Nephron progenitor cell (in vitro differentiated cells): ENCODE data around the gene GLIPR2.
A peak's percentile ranks its signal among the peaks of the same experiment; 100 is the strongest.

Source experiments
- DNase-seq: peaks from one replicate; pipeline ENCODE4 v3.0.0; 2021
- H3K27ac Mint-ChIP-seq: 2 replicates; pipeline ENCODE4 v1.8.0; 2021; ENCODE audit warnings: mild to moderate bottlenecking, moderate library complexity, mixed read lengths
- H3K27me3 Mint-ChIP-seq: 2 replicates; pipeline ENCODE4 v1.8.0; 2021; ENCODE audit warnings: mild to moderate bottlenecking, low read depth, mixed read lengths; ENCODE audit not compliant: poor library complexity
- H3K36me3 Mint-ChIP-seq: 2 replicates; pipeline ENCODE4 v1.8.0; 2021; ENCODE audit warnings: low read depth, mixed read lengths
- H3K4me1 Mint-ChIP-seq: 2 replicates; pipeline ENCODE4 v1.8.0; 2021; ENCODE audit warnings: mixed read lengths
- H3K4me3 Mint-ChIP-seq: 2 replicates; pipeline ENCODE4 v1.8.0; 2021; ENCODE audit warnings: mild to moderate bottlenecking, moderate library complexity, mixed read lengths
- H3K9me3 Mint-ChIP-seq: 2 replicates; pipeline ENCODE4 v1.8.0; 2021; ENCODE audit warnings: mild to moderate bottlenecking, moderate library complexity, mixed read lengths
- CTCF ChIP-seq: fragments of 200-600 bp; sonication (generic); IDR thresholded peaks from 2 replicates; pipeline ENCODE4 v1.5.0; 2021; ENCODE audit warnings: antibody characterized with exemption

GLIPR2 gene

GRCh38 chr9:36207546-36208012 is 71.0 kb downstream of the GLIPR2 start:
- H3K27ac Mint-ChIP-seq = peak overlapping the region; percentile 92
- H3K36me3 Mint-ChIP-seq = peaks cover 91% of the 10 kb centered on the region
- no peak overlapping the region for H3K4me3 Mint-ChIP-seq
- H3K4me1 Mint-ChIP-seq = peaks cover 15% of the 10 kb centered on the region
- DNase-seq = no peak
- H3K9me3 Mint-ChIP-seq = no peaks in the 10 kb centered on the region
- no peak for TF ChIP-seq CTCF
- no peaks in the 10 kb centered on the region for H3K27me3 Mint-ChIP-seq

- no peaks in the 10 kb centered on the region for H3K27me3 Mint-ChIP-seq
- peak overlapping the region; percentile 93 for H3K27ac Mint-ChIP-seq
- H3K36me3 Mint-ChIP-seq = peaks cover 86% of the 10 kb centered on the region
- DNase-seq = no peak
- H3K4me1 Mint-ChIP-seq = peaks cover 15% of the 10 kb centered on the region
- no peak overlapping the region for H3K4me3 Mint-ChIP-seq
- no peak for TF ChIP-seq CTCF
- H3K9me3 Mint-ChIP-seq = no peaks in the 10 kb centered on the region
Measured at GRCh38 chr9:36208521-36209253, 72.2 kb downstream of the GLIPR2 start.

GRCh38 chr9:36210722-36211121 is 74.2 kb downstream of the GLIPR2 start:
- Mint-ChIP-seq H3K9me3 (no peaks in the 10 kb centered on the region), H3K27me3 (no peaks in the 10 kb centered on the region), H3K36me3 (peaks cover 66% of the 10 kb centered on the region), H3K27ac (peak overlapping the region; percentile 93), H3K4me3 (no peak overlapping the region), H3K4me1 (peaks cover 15% of the 10 kb centered on the region)
- no peak for TF ChIP-seq CTCF
- DNase-seq = no peak

GRCh38 chr9:36211510-36211909 is 75.0 kb downstream of the GLIPR2 start:
- Mint-ChIP-seq H3K9me3 (no peaks in the 10 kb centered on the region), H3K4me1 (peaks cover 14% of the 10 kb centered on the region), H3K27me3 (no peaks in the 10 kb centered on the region), H3K27ac (peak overlapping the region; percentile 93), H3K4me3 (no peak overlapping the region), H3K36me3 (peaks cover 66% of the 10 kb centered on the region)
- no peak for DNase-seq
- no peak for TF ChIP-seq CTCF

GRCh38 chr9:36213387-36213786 is 76.9 kb downstream of the GLIPR2 start:
- H3K4me3 Mint-ChIP-seq = no peak overlapping the region
- H3K4me1 Mint-ChIP-seq = no peaks in the 10 kb centered on the region
- peak overlapping the region; percentile 50 for H3K27ac Mint-ChIP-seq
- H3K36me3 Mint-ChIP-seq = peaks cover 59% of the 10 kb centered on the region
- no peak for TF ChIP-seq CTCF
- no peak for DNase-seq
- no peaks in the 10 kb centered on the region for H3K27me3 Mint-ChIP-seq
- H3K9me3 Mint-ChIP-seq = no peaks in the 10 kb centered on the region
